ENCODE results near the gene SMURF2. TPM values are rescaled to one million over a fixed set of nuclear protein-coding genes. Genes with fewer than 3 reads are reported as not detected.

The SMURF2 gene
- total RNA-seq, 1 experiment from 2014 or later: 8.0 TPM

DNA sequence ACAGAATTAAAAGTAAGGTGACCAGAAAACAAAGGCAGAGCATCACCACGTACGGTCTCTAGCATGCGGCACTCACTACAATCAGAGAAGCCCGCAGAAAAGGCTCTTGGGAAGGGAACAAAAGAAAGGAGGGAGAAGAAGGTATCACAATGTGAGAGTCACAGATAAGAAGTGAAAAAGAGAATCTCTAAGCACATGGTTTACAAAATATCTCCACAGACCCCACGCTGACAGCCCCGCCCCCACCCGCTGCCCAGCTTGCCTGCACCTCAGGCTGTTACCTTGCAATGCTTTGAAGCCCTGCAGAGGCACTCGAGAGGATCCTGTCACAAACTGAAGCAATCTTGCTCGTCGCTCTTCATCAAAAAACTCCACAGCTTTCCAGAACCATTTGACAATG, 114.8 kb downstream of the SMURF2 start:
- Histone ChIP-seq H3K4me1 (ENCODE audit: low read length) (peaks cover 3% of the 10 kb centered on the region; the same call in 1 of the 2 replicates), H3K4me2 (ENCODE audit: low read depth, low read length, poor library complexity, severe bottlenecking) (no peak overlapping the region), H3K9me2 (replicated peaks; ENCODE audit: insufficient read depth, low read length) (no peaks in the 10 kb centered on the region), H2AFZ (ENCODE audit: low read length) (no peak overlapping the region), H3K36me3 (ENCODE audit: insufficient read depth, low read length) (no peaks in the 10 kb centered on the region), H3K9me3 (ENCODE audit: low read length) (no peaks in the 10 kb centered on the region), H3K27me3 (ENCODE audit: low read length) (no peaks in the 10 kb centered on the region), H3K79me2 (ENCODE audit: low read length) (no peaks in the 10 kb centered on the region), H3K4me3 (ENCODE audit: low read length) (no peak overlapping the region), H3K27ac (ENCODE audit: low read length) (no peak overlapping the region), H4K20me1 (ENCODE audit: insufficient read depth, low read depth, low read length) (no peaks in the 10 kb centered on the region), H3K9ac (ENCODE audit: low read length) (no peak overlapping the region)
- no peak for DNase-seq

DNA sequence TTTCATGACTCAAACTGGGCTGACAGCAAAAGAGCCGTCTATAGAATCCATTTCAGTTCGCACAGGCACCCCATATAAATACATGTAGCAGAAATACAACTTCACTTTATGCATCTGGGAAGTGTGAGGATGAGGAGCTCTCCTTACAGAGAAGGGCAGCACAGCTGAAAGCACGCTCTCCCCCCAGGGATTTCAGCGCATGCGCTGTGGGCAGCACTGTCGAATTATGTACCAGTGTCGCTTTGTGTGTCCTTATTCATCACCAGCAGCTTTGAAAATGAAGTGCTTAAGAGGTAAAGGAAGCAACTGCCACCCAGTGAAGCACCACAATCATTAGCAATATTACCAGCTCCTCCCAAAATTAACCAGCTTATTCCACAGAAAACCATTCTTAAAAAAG, 115.4 kb downstream of the SMURF2 start:
- Histone ChIP-seq H3K79me2 (ENCODE audit: low read length) (no peaks in the 10 kb centered on the region), H2AFZ (ENCODE audit: low read length) (no peak overlapping the region), H3K4me3 (ENCODE audit: low read length) (no peak overlapping the region), H3K4me2 (ENCODE audit: low read depth, low read length, poor library complexity, severe bottlenecking) (no peak overlapping the region), H3K36me3 (ENCODE audit: insufficient read depth, low read length) (peaks cover 4% of the 10 kb centered on the region; the same call in 1 of the 2 replicates), H3K27ac (ENCODE audit: low read length) (no peak overlapping the region), H3K27me3 (ENCODE audit: low read length) (no peaks in the 10 kb centered on the region), H4K20me1 (ENCODE audit: insufficient read depth, low read depth, low read length) (no peaks in the 10 kb centered on the region), H3K9me3 (ENCODE audit: low read length) (no peaks in the 10 kb centered on the region), H3K9me2 (replicated peaks; ENCODE audit: insufficient read depth, low read length) (no peaks in the 10 kb centered on the region), H3K9ac (ENCODE audit: low read length) (no peak overlapping the region), H3K4me1 (ENCODE audit: low read length) (no peaks in the 10 kb centered on the region)
- DNase-seq: no peak

DNA sequence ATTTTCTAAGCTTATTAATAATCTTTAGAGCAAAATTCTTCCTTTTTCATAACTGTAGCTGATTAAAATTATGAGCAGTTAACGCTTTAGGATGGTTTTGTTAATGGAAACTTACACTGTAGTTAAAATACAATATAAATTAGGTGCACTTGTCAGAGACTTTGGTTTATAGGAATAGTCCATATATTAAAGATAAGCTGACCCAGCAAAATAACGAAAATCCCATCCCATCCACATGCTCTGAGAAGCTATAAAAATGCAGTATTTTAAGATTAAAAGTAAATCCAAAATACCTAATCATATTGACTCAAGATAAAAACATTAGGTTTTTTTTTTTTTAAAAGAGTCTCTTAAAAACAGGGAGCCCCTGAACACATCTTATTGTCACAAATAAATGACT, 117.4 kb downstream of the SMURF2 start:
- Histone ChIP-seq H3K9me3 (ENCODE audit: low read length) (no peaks in the 10 kb centered on the region), H3K36me3 (ENCODE audit: insufficient read depth, low read length) (peaks cover 11% of the 10 kb centered on the region; the same call in 1 of the 2 replicates), H3K79me2 (ENCODE audit: low read length) (no peaks in the 10 kb centered on the region), H3K4me3 (ENCODE audit: low read length) (no peak overlapping the region), H3K9ac (ENCODE audit: low read length) (no peak overlapping the region), H2AFZ (ENCODE audit: low read length) (no peak overlapping the region), H3K4me2 (ENCODE audit: low read depth, low read length, poor library complexity, severe bottlenecking) (no peak overlapping the region), H3K4me1 (ENCODE audit: low read length) (no peaks in the 10 kb centered on the region), H3K27me3 (ENCODE audit: low read length) (no peaks in the 10 kb centered on the region), H4K20me1 (ENCODE audit: insufficient read depth, low read depth, low read length) (no peaks in the 10 kb centered on the region), H3K9me2 (replicated peaks; ENCODE audit: insufficient read depth, low read length) (no peaks in the 10 kb centered on the region), H3K27ac (ENCODE audit: low read length) (no peak overlapping the region)
- no peak for DNase-seq

DNA sequence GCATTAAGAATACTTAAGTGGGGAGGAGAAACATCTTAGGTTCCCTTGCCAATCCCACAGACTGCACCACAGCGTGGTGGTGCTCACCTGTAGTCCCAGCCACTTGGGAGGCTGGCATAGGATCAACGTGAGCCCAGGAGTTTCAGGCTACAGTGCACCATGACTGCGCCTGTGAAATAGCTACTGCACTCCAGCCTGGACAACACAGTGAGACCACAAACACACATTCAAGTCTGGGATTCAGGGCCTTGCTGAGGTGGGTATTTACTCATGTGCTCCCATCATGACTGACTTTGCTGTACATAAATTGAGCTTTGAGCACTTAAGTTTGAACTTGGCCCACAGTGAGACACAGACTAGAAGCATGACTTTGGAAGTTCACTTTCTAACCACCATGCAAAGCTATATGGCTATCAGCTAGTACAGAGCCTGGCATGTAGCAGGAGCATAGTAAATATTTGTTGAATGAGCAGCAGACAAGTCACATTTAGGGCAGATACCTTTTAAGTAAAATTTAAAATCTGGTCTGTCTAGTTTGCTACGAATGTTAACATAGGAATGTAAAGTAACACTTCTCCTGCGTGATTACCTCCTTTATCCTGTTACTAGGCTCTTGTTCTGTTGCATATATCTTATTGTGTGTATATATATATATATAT, 121.9 kb downstream of the SMURF2 start:
- no peaks in the 10 kb centered on the region for H4K20me1 ChIP-seq (ENCODE audit: insufficient read depth, low read depth, low read length)
- H3K27ac ChIP-seq (ENCODE audit: low read length): no peak overlapping the region
- H3K36me3 ChIP-seq (ENCODE audit: insufficient read depth, low read length): peaks cover 36% of the 10 kb centered on the region; the same call in 1 of the 2 replicates
- H3K27me3 ChIP-seq (ENCODE audit: low read length): no peaks in the 10 kb centered on the region
- no peaks in the 10 kb centered on the region for H3K9me3 ChIP-seq (ENCODE audit: low read length)
- no peak overlapping the region for H3K4me2 ChIP-seq (ENCODE audit: low read depth, low read length, poor library complexity, severe bottlenecking)
- no peak overlapping the region for H2AFZ ChIP-seq (ENCODE audit: low read length)
- no peaks in the 10 kb centered on the region for H3K79me2 ChIP-seq (ENCODE audit: low read length)
- no peaks in the 10 kb centered on the region for H3K9me2 ChIP-seq (replicated peaks; ENCODE audit: insufficient read depth, low read length)
- DNase-seq: no peak
- no peak overlapping the region for H3K9ac ChIP-seq (ENCODE audit: low read length)
- no peaks in the 10 kb centered on the region for H3K4me1 ChIP-seq (ENCODE audit: low read length)
- no peak overlapping the region for H3K4me3 ChIP-seq (ENCODE audit: low read length)

DNA sequence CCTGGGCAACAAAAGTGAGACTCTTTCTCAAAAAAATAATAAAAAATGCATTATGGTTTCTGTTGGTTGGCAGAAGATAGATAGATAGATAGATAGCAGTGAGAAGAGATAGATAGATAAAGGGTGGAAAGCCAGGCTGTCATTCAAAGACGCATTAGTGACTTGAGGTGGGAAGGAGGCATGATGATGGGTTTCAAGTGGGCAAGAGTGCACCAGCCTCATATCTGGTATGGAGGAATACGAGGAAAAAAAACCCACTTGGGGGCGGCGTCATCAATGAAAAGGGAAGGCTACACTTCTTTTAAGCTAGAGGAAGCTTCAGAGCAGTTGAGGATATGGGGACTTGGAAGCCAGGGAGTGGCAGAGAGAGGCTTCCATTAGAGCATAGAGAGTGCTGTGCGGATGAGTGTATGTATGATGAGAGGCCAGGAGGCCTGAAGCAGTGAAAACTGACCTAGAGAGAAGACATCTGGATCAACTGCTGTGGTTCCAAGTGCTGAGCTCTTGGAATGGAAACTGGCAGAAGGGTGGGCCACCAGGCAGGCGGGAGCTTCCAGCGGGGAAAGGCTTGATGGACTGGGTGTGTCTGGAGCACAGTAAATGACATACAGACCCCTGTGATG, 123.5 kb downstream of the SMURF2 start:
- Histone ChIP-seq H3K9me3 (ENCODE audit: low read length) (no peaks in the 10 kb centered on the region), H3K27me3 (ENCODE audit: low read length) (no peaks in the 10 kb centered on the region), H3K4me3 (ENCODE audit: low read length) (no peak overlapping the region), H2AFZ (ENCODE audit: low read length) (no peak overlapping the region), H3K4me1 (ENCODE audit: low read length) (no peaks in the 10 kb centered on the region), H3K9ac (ENCODE audit: low read length) (no peak overlapping the region), H3K79me2 (ENCODE audit: low read length) (no peaks in the 10 kb centered on the region), H3K9me2 (replicated peaks; ENCODE audit: insufficient read depth, low read length) (no peaks in the 10 kb centered on the region), H3K36me3 (ENCODE audit: insufficient read depth, low read length) (peaks cover 49% of the 10 kb centered on the region), H3K4me2 (ENCODE audit: low read depth, low read length, poor library complexity, severe bottlenecking) (no peak overlapping the region), H4K20me1 (ENCODE audit: insufficient read depth, low read depth, low read length) (no peaks in the 10 kb centered on the region), H3K27ac (ENCODE audit: low read length) (no peak overlapping the region)
- no peak for DNase-seq

DNA sequence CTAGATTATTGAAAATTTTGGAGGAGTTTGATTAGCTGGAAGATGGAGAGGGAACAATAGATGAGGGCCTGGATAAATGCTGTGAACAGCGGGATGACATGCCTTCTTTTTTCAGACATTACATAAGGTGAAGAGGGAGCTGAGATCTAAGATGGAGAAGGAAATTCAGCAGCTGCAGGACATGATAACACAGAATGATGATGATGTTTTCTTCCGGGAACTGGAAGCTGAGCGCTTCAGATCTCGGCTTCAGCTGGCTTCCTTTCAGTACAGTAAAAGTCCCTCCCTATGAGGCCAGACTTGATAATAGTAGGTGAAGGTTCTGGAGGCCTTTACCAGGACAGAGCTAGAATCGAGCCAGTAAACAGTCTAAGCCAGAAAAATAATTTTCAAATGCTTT, 124.6 kb downstream of the SMURF2 start:
- no peak overlapping the region for H3K9ac ChIP-seq (ENCODE audit: low read length)
- H3K36me3 ChIP-seq (ENCODE audit: insufficient read depth, low read length): peaks cover 60% of the 10 kb centered on the region
- H3K4me2 ChIP-seq (ENCODE audit: low read depth, low read length, poor library complexity, severe bottlenecking): no peak overlapping the region
- H4K20me1 ChIP-seq (ENCODE audit: insufficient read depth, low read depth, low read length): no peaks in the 10 kb centered on the region
- H3K27me3 ChIP-seq (ENCODE audit: low read length): no peaks in the 10 kb centered on the region
- no peak overlapping the region for H3K4me3 ChIP-seq (ENCODE audit: low read length)
- no peaks in the 10 kb centered on the region for H3K79me2 ChIP-seq (ENCODE audit: low read length)
- H3K27ac ChIP-seq (ENCODE audit: low read length): no peak overlapping the region
- no peaks in the 10 kb centered on the region for H3K9me3 ChIP-seq (ENCODE audit: low read length)
- H3K4me1 ChIP-seq (ENCODE audit: low read length): no peaks in the 10 kb centered on the region
- H3K9me2 ChIP-seq (replicated peaks; ENCODE audit: insufficient read depth, low read length): no peaks in the 10 kb centered on the region
- no peak for DNase-seq
- no peak overlapping the region for H2AFZ ChIP-seq (ENCODE audit: low read length)

DNA sequence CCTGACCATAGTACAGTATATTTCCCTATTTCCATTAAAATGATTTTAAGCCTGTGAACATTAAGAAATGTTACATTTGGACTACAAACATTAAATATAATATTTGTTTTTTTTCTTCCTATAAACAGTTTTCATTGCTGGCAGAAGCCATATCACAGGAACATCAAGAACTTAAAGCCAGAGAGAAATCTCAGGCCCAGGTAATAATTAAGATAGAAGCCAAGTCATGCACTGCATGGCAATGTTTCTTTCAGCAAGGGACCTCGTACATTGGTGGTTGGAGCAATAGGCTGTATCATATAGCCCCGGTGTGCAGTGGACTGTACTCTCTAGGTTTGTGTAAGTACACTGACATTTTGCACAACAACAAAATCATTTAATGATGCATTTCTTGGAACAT, 125.2 kb downstream of the SMURF2 start:
- Histone ChIP-seq H4K20me1 (ENCODE audit: insufficient read depth, low read depth, low read length) (no peaks in the 10 kb centered on the region), H3K36me3 (ENCODE audit: insufficient read depth, low read length) (peaks cover 63% of the 10 kb centered on the region), H3K4me1 (ENCODE audit: low read length) (no peaks in the 10 kb centered on the region)

DNA sequence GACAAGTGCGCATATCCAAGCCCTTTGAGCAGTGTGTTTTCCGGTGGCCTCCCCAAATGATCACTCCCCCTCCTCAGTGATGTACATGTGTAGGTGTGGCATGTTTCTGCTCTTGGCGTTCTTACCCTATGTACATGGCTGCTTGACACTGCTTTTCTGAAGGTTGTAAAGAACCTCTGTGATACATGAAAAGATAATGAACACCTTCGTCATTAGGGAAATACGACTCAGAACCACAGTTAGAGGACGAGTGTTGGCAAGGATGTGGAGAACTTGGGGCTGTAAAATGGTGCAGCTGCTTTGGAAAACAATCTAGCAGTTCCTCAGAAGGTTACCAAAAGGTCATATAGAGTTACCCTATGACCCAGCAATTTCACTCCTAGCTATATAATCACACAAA, 126.8 kb downstream of the SMURF2 start:
- no peaks in the 10 kb centered on the region for H3K9me2 ChIP-seq (replicated peaks; ENCODE audit: insufficient read depth, low read length)
- H3K79me2 ChIP-seq (ENCODE audit: low read length): no peaks in the 10 kb centered on the region
- H3K27me3 ChIP-seq (ENCODE audit: low read length): no peaks in the 10 kb centered on the region
- no peaks in the 10 kb centered on the region for H3K9me3 ChIP-seq (ENCODE audit: low read length)
- H2AFZ ChIP-seq (ENCODE audit: low read length): no peak overlapping the region
- no peaks in the 10 kb centered on the region for H3K4me1 ChIP-seq (ENCODE audit: low read length)
- DNase-seq: no peak
- no peaks in the 10 kb centered on the region for H4K20me1 ChIP-seq (ENCODE audit: insufficient read depth, low read depth, low read length)
- no peak overlapping the region for H3K4me2 ChIP-seq (ENCODE audit: low read depth, low read length, poor library complexity, severe bottlenecking)
- no peak overlapping the region for H3K4me3 ChIP-seq (ENCODE audit: low read length)
- no peak overlapping the region for H3K9ac ChIP-seq (ENCODE audit: low read length)
- peaks cover 74% of the 10 kb centered on the region for H3K36me3 ChIP-seq (ENCODE audit: insufficient read depth, low read length)
- H3K27ac ChIP-seq (ENCODE audit: low read length): no peak overlapping the region

More for the DNA sequence above, 125.2 kb downstream of the SMURF2 start:
- Histone ChIP-seq H2AFZ (ENCODE audit: low read length) (no peak overlapping the region), H3K4me2 (ENCODE audit: low read depth, low read length, poor library complexity, severe bottlenecking) (no peak overlapping the region), H3K79me2 (ENCODE audit: low read length) (no peaks in the 10 kb centered on the region), H3K4me3 (ENCODE audit: low read length) (no peak overlapping the region), H3K27ac (ENCODE audit: low read length) (no peak overlapping the region), H3K27me3 (ENCODE audit: low read length) (no peaks in the 10 kb centered on the region), H3K9ac (ENCODE audit: low read length) (no peak overlapping the region), H3K9me2 (replicated peaks; ENCODE audit: insufficient read depth, low read length) (no peaks in the 10 kb centered on the region), H3K9me3 (ENCODE audit: low read length) (no peaks in the 10 kb centered on the region)
- DNase-seq: no peak

All from Karpas-422 (cell line).